Gastroesophageal sphincter (tissue), 4 donors: ENCODE measurements around the gene CIAO3. TPM values are rescaled to one million over a fixed set of nuclear protein-coding genes. Genes with fewer than 3 reads are reported as not detected.
A peak's percentile ranks its signal among the peaks of the same experiment; 100 is the strongest.

Source experiments
- ATAC-seq: fragments of 150-250 bp; one replicate; pipeline ENCODE4 v1.9.1; 2016; ENCODE audit warnings: mild to moderate bottlenecking, moderate library complexity
- H3K27ac ChIP-seq, 4 donors: fragments of 200-600 bp; sonication (generic) in 3 of 4; 1 replicate in 3 of 4; 2 replicates in 1 of 4; pipeline ENCODE4 v1.5.1; 2016 to 2019
- H3K27me3 ChIP-seq: fragments of 200-600 bp; sonication (generic); one replicate; pipeline ENCODE4 v1.5.1; 2019
- H3K36me3 ChIP-seq, 2 donors: fragments of 200-600 bp; sonication (generic); one replicate each; pipeline ENCODE4 v1.5.1; 2019; ENCODE audit warnings: control low read depth in 1 of 2
- H3K4me1 ChIP-seq, 3 donors: fragments of 200-600 bp; sonication (generic); 1 replicate in 2 of 3; 2 replicates in 1 of 3; pipeline ENCODE4 v1.5.1; 2016 to 2019; ENCODE audit warnings: control low read depth in 2 of 3
- H3K4me3 ChIP-seq, 2 donors: fragments of 200-600 bp; sonication (generic); one replicate each; pipeline ENCODE4 v1.5.1; 2019; ENCODE audit warnings: mild to moderate bottlenecking in 1 of 2, moderate library complexity in 1 of 2
- H3K9me3 ChIP-seq, 3 donors: fragments of 200-600 bp; sonication (generic); one replicate each; pipeline ENCODE4 v1.5.1; 2017 to 2019; ENCODE audit warnings: control low read depth in 2 of 3
- CTCF ChIP-seq, 4 experiments: fragments of 200-600 bp in 2 of 4; fragments of 450-650 bp in 2 of 4; sonication (generic) in 1 of 4; IDR thresholded peaks; one replicate each; pipeline ENCODE4 v1.5.1; 2017 to 2019; ENCODE audit warnings: antibody characterized with exemption in 4 of 4, mild to moderate bottlenecking in 2 of 4, moderate library complexity in 2 of 4
- EP300 ChIP-seq: sonication (generic); formaldehyde crosslinking; IDR thresholded peaks from one replicate; pipeline ENCODE4 v1.6.1; 2017; ENCODE audit warnings: antibody characterized with exemption, mild to moderate bottlenecking
- POLR2A ChIP-seq, 2 donors: fragments of 450-650 bp; IDR thresholded peaks; one replicate each; pipeline ENCODE4 v1.6.1; 2017; ENCODE audit warnings: antibody characterized with exemption in 2 of 2, mild to moderate bottlenecking in 2 of 2, moderate library complexity in 1 of 2
- POLR2AphosphoS5 ChIP-seq: sonication (generic); formaldehyde crosslinking; IDR thresholded peaks from one replicate; pipeline ENCODE4 v1.6.1; 2017; ENCODE audit warnings: antibody characterized with exemption
- WGBS, 2 donors: methylation state at CpG; one replicate each; pipeline ENCODE4 v1.1.5; 2018; ENCODE audit warnings: low coverage in 1 of 2; 5-methylcytosine and 5-hydroxymethylcytosine counted together
- total RNA-seq, 4 donors: library from RNA; depleted of rRNA; stranded (reverse); fragments of >200 nt; gene quantifications; one replicate each; pipeline ENCODE4 v1.1.0, GENCODE V29; 2016

The CIAO3 gene
- total RNA-seq, 4 donors from 2014 or later: 18.5 to 46.7 (median 25.6) TPM

DNA sequence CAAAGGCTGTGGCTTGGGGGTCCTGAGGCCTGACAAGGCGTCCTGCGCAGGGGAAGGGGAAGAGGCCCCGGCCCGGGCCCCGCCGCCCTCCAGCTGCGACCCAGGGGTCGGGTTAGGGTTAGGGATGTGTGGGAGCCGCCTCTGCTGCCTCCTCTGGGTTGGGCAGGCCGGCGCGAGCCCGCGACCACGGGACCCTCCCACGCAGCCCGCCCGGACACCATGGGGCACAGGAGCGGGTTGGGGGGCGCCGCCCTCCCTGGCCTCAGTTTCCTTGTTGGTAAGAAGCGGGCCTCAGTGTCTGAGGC, 386 bp downstream of the CIAO3 start:
- TF ChIP-seq EP300 (no peak), CTCF (IDR thresholded peaks at IDR 0.05) (no peak), POLR2AphosphoS5 (no peak), POLR2A (IDR thresholded peaks at IDR 0.05) (no peak)
- ATAC-seq: peak; percentile 33
- Histone ChIP-seq H3K9me3 (no peaks in the 10 kb centered on the region), H3K27ac (peak overlapping the region in 3 of 4 donors; percentile 76 to 84 (median 83)), H3K4me3 (peak overlapping the region; percentile 76 to 97), H3K4me1 (peaks cover 0 to 21% (median 14%) of the 10 kb centered on the region in 3 donors), H3K27me3 (peaks cover 33% of the 10 kb centered on the region), H3K36me3 (peaks cover 0 to 40% of the 10 kb centered on the region in 2 donors)
- WGBS, 2 donors: no CpG with 5 or more reads among the region's 22 CpGs

DNA sequence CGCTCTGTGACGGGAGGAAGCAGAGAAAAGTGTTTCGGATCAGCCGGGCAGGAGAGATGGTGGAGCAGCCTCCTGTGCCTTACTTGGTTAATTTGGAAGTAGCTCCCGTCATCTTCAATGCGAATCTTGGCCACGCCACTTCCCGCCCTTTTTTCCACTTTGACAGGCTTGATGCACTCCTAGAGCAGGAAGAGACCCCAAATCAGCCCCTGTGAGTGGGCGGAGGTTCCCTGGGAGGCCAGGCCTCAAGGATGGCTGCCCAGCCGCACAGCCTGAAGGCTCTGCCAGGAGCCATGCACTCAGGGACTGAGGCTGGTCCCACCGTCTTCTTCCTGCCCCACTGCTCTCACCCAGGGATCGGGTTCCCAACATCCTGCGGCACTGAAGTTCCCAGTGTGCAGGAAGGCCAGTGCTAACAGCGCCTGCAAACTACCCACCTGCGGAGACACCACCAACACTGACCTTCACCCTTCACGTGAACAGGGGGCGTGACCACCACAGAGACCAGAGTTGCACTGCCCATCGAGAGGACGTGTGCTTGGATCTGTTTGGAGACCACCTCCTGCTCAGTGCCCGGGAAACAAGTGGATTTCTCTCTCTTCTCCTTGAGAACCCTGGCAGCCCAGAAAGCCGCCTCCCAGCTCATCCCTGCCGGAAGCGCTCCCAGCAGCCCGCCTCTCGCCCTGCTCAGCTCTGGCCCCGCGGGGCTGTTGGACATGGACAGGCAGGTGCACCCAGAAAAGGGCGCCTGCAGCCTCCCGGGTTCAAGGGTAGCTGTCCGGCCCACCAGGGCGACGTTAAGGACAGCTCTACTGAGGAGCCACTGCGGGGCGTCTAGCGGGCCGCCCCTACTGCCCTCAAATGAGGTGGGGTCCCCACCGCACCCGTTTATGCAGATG, 988 bp downstream of the CIAO3 start:
- H3K27ac ChIP-seq: peak overlapping the region in 2 of 4 donors; percentile 76 to 84
- peaks cover 0 to 21% (median 14%) of the 10 kb centered on the region in 3 donors for H3K4me1 ChIP-seq
- H3K36me3 ChIP-seq: peaks cover 0 to 46% of the 10 kb centered on the region in 2 donors
- peaks cover 26% of the 10 kb centered on the region for H3K27me3 ChIP-seq
- 0 to 100% methylated on average over 1 of the region's 38 CpGs for WGBS, 2 donors
- no peak for ATAC-seq
- peak overlapping the region; percentile 76 to 97 for H3K4me3 ChIP-seq
- H3K9me3 ChIP-seq: no peaks in the 10 kb centered on the region
- TF ChIP-seq CTCF (IDR thresholded peaks at IDR 0.05) (no peak), POLR2AphosphoS5 (no peak), EP300 (no peak), POLR2A (IDR thresholded peaks at IDR 0.05) (no peak)

- Histone ChIP-seq H3K27ac (no peak overlapping the region), H3K36me3 (peaks cover 0 to 74% of the 10 kb centered on the region in 2 donors), H3K4me3 (no peak overlapping the region), H3K9me3 (no peaks in the 10 kb centered on the region), H3K4me1 (peaks cover 0 to 21% (median 14%) of the 10 kb centered on the region in 3 donors), H3K27me3 (peaks cover 3% of the 10 kb centered on the region)
- WGBS, 2 donors: 100% methylated on average over 4 of the region's 29 CpGs; no CpG with 5 or more reads in 1 of the 2 donors
- ATAC-seq: no peak
- no peak for TF ChIP-seq POLR2AphosphoS5
- TF ChIP-seq EP300: no peak
Observed at GRCh38 chr16:736936-737481, 3.8 kb downstream of the CIAO3 start.

- no peak overlapping the region for H3K4me3 ChIP-seq
- H3K27ac ChIP-seq: no peak overlapping the region
- 73 to 90% methylated on average over 8 to 9 of the region's 13 CpGs for WGBS, 2 donors
- H3K4me1 ChIP-seq: peaks cover 0 to 16% (median 10%) of the 10 kb centered on the region in 3 donors
- no peak for ATAC-seq
- H3K9me3 ChIP-seq: no peaks in the 10 kb centered on the region
- H3K36me3 ChIP-seq: peaks cover 0 to 84% of the 10 kb centered on the region in 2 donors
- no peak for TF ChIP-seq EP300
- no peak for TF ChIP-seq CTCF (IDR thresholded peaks at IDR 0.05)
- no peak for TF ChIP-seq POLR2AphosphoS5
- TF ChIP-seq POLR2A (IDR thresholded peaks at IDR 0.05): no peak
- H3K27me3 ChIP-seq: no peaks in the 10 kb centered on the region
Observed at GRCh38 chr16:735982-736453, 4.8 kb downstream of the CIAO3 start.

DNA sequence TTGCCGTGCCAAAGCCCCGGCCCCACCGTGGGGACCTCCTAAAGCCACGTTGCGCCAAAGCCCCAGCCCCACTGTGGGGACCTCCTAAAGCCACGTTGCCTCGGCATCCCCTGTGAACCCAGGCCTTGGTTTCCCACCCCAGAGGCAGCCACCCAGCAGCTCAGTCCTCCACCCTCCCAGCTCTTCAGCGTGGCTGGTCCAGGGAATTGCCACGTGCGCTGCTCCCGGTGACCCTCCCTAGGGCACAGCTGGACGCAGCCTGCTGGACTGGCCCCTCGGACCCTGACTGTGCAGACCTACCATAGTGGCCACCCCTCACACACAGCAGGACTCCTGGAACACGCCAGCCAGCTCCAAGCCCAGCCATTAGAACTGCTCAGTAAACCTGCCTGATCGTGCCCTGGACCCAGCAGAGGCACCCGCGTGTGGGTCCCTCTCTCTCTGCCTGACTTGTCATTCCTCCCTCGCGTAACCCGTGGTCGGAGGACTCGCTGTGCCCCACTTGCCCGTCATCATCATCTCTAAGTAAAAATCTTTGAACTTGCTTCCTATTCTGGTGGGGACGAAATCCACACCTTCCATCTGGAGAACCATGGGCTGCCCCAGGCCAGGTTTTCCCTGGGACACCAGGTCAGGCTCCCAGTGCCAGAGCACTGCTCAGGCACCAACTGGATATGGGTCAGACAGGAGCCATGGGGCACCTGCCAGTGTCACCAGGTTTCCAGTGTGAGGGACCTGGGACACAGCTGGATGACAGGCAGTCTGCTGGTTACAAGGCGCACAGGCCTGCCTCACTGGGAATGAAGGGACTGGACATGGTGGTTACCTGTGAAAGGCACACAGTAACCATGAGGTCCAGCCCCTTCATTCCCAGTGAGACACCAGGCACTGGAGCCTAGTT, 5.6 kb downstream of the CIAO3 start:
- peaks cover 0 to 92% of the 10 kb centered on the region in 2 donors for H3K36me3 ChIP-seq
- WGBS, 2 donors: 92 to 100% methylated on average over 2 to 5 of the region's 25 CpGs
- no peaks in the 10 kb centered on the region for H3K9me3 ChIP-seq
- H3K4me3 ChIP-seq: no peak overlapping the region
- ATAC-seq: no peak
- peaks cover 0 to 12% (median 7%) of the 10 kb centered on the region in 3 donors for H3K4me1 ChIP-seq
- TF ChIP-seq POLR2AphosphoS5 (no peak), EP300 (no peak), POLR2A (IDR thresholded peaks at IDR 0.05) (no peak), CTCF (IDR thresholded peaks at IDR 0.05) (no peak)
- no peak overlapping the region for H3K27ac ChIP-seq
- H3K27me3 ChIP-seq: no peaks in the 10 kb centered on the region
